ENCODE data around the gene ACAN. TPM values are rescaled to one million over a fixed set of nuclear protein-coding genes. Genes with fewer than 3 reads are reported as not detected.

The ACAN gene
- under 1 TPM in 1 of 2 donors, not detected in 1; 0.16 TPM for total RNA-seq

DNA sequence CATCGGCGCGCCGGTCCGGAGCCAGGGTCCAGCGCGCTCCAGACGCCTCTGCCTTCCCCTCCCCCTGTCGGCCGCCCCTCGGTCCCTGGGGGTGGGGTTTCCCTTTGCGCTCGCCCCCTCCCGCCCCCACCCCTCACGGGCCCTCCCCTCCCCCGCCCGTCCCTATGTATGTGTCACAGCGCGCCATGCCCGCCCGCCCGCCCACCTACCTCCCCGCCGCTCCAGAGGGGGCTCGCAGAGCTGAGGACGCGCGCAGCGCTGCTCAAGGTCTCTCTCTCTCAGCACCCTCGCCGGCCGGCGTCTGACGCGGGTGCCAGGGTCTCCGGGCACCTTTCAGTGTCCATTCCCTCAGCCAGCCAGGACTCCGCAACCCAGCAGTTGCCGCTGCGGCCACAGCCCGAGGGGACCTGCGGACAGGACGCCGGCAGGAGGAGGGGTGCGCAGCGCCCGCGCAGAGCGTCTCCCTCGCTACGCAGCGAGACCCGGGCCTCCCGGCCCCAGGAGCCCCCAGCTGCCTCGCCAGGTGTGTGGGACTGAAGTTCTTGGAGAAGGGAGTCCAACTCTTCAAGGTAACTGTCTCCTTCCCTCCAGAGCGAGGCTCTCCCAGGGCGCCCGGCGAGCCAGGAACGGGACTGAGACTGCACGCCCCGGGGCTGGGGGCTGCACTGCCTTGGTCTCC is at the start of gene ACAN:
TSS of gene ACAN (plus strand) at position 196 of the 679 bp plus-strand sequence. CDS start 32,771 bp downstream, outside the sequence.
- Histone ChIP-seq H3K27ac (no peak within 1 kb of the TSS), H3K36me3 (no peaks in the 10 kb centered on the region), H3K9me3 (no peaks in the 10 kb centered on the region), H3K4me3 (peak within 1 kb of the TSS in 1 of 2 donors; percentile 34), H3K27me3 (peaks cover 0 to 12% of the 10 kb centered on the region in 2 donors), H3K4me1 (peaks cover 0 to 9% of the 10 kb centered on the region in 2 donors)
- TF ChIP-seq, protein P1, sequence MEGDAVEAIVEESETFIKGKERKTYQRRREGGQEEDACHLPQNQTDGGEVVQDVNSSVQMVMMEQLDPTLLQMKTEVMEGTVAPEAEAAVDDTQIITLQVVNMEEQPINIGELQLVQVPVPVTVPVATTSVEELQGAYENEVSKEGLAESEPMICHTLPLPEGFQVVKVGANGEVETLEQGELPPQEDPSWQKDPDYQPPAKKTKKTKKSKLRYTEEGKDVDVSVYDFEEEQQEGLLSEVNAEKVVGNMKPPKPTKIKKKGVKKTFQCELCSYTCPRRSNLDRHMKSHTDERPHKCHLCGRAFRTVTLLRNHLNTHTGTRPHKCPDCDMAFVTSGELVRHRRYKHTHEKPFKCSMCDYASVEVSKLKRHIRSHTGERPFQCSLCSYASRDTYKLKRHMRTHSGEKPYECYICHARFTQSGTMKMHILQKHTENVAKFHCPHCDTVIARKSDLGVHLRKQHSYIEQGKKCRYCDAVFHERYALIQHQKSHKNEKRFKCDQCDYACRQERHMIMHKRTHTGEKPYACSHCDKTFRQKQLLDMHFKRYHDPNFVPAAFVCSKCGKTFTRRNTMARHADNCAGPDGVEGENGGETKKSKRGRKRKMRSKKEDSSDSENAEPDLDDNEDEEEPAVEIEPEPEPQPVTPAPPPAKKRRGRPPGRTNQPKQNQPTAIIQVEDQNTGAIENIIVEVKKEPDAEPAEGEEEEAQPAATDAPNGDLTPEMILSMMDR (IDR thresholded peaks at IDR 0.05) = no peak
- DNase-seq (ENCODE audit: low spot score) = no peak

DNA sequence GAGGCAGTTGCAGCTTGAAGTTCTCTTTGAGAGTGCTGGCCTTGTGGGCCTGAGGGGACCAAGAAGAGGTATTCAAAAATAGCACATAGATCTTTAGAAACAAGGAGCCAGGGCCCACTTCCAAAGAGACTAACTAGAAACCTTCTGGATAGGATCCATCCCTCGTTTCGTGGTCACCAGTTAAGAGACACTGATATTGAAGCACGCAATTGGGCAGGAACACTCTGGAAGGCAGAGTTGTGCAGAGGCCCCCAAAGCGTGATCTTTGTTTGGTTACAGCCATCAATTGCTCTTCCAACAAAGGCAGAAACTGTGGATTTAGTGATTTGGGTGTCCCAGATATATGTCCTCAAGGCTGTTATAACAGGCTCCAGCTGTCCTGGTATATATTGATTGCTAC is 46.7 kb upstream of the ACAN start:
- Histone ChIP-seq H3K27ac (no peak overlapping the region), H3K9me3 (peaks cover 0 to 6% of the 10 kb centered on the region in 2 donors), H3K27me3 (no peaks in the 10 kb centered on the region), H3K4me1 (no peaks in the 10 kb centered on the region), H3K36me3 (no peaks in the 10 kb centered on the region), H3K4me3 (no peak overlapping the region)
- DNase-seq (ENCODE audit: low spot score) = no peak
- TF ChIP-seq, protein P1 (IDR thresholded peaks at IDR 0.05) = no peak

DNA sequence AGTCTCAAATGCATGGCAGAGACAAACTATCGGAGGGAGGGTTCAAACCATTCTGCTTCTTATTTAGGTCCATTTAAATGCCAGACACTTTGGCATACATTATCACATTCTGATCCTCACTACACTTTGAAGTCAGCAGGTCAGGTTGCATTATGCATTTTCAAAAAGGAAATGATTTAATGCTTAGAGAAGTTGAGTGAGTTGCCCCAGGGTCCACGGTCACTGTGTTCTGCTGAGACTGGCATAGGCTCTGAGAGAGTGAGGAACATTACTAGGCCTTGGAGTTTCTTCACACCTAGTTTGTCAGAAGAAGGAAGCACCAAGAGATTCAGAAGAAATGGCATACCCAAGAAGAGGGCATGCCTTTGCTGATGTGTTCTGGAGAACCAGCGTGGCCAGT is 46.3 kb upstream of the ACAN start:
- TF ChIP-seq, protein P1 (IDR thresholded peaks at IDR 0.05) = no peak
- Histone ChIP-seq H3K4me1 (no peaks in the 10 kb centered on the region), H3K4me3 (no peak overlapping the region), H3K36me3 (no peaks in the 10 kb centered on the region), H3K27ac (no peak overlapping the region), H3K27me3 (no peaks in the 10 kb centered on the region), H3K9me3 (peaks cover 0 to 6% of the 10 kb centered on the region in 2 donors)
- DNase-seq (ENCODE audit: low spot score) = no peak

DNA sequence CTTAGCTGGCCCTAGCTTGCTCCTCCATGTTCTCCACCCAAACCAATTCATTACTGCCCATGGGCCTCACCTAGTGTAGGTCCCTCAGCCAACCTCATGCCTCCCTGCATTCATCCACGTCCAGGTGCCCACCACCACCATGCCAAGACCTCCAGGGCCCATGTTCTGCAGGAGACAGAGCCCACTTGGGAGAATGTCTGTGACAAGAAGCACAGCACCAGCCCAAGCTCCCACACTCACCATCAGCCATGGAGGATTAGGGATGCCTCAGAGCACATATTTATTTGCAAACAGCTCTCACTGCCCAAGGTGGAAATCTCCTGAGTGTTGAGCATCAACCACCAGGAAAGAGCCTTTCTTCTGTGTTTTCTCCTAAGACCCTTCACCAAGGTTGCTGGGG is 43.4 kb upstream of the ACAN start:
- no peak for DNase-seq (ENCODE audit: low spot score)
- Histone ChIP-seq H3K36me3 (no peaks in the 10 kb centered on the region), H3K4me3 (no peak overlapping the region), H3K9me3 (peaks cover 0 to 6% of the 10 kb centered on the region in 2 donors), H3K27ac (no peak overlapping the region), H3K27me3 (no peaks in the 10 kb centered on the region), H3K4me1 (no peaks in the 10 kb centered on the region)
- TF ChIP-seq, protein P1 (IDR thresholded peaks at IDR 0.05) = no peak

DNA sequence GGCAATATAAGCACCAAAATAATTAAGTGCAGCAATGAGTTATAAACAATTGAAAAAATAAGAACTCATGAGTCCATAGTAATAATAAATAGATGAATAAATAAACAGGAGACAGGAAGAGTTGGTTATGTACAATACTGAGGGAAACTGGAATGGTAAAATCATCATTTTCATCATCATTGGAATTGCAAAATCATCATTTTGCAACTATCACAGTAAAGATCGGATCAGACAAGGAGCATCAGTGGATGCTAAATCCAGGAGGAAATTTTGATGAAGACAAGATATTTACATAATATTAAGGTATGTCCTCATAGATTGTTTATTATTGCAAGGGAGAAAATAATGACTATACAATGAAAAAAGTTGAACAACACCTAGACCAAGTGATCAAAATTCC is 38.8 kb upstream of the ACAN start:
- H3K27me3 ChIP-seq = no peaks in the 10 kb centered on the region
- no peaks in the 10 kb centered on the region for H3K36me3 ChIP-seq
- no peak overlapping the region for H3K4me3 ChIP-seq
- DNase-seq (ENCODE audit: low spot score) = no peak
- peaks cover 0 to 7% of the 10 kb centered on the region in 2 donors for H3K9me3 ChIP-seq
- no peaks in the 10 kb centered on the region for H3K4me1 ChIP-seq
- TF ChIP-seq, protein P1 (IDR thresholded peaks at IDR 0.05) = no peak
- H3K27ac ChIP-seq = no peak overlapping the region

DNA sequence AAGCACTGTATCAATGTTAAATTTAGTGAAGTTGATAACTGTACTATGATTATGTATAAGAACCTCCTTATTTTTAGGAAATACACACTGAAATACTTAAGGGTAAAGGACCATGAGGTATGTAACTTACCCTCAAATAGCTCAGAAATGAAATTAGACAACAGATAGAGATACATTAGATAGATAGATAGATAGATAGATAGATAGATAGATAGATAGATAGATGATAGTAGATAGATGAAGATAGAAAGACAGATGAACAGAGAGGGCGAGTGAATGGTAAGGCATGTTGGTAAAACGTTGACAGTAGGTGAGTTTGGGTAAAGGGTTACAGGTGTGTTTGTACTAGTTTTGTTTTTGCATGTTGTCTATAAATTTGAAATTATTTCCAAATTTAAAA is 38.0 kb upstream of the ACAN start:
- no peaks in the 10 kb centered on the region for H3K27me3 ChIP-seq
- no peaks in the 10 kb centered on the region for H3K4me1 ChIP-seq
- H3K27ac ChIP-seq = no peak overlapping the region
- DNase-seq (ENCODE audit: low spot score) = no peak
- TF ChIP-seq, protein P1 (IDR thresholded peaks at IDR 0.05) = no peak
- no peaks in the 10 kb centered on the region for H3K36me3 ChIP-seq
- H3K9me3 ChIP-seq = peaks cover 0 to 15% of the 10 kb centered on the region in 2 donors
- H3K4me3 ChIP-seq = no peak overlapping the region

All from right atrium auricular region (tissue), 2 donors.